HG03025 (cell line): ENCODE measurements around the gene RAB38.

ENCODE experiments used
- ATAC-seq: cut with Tn5 transposase; IDR thresholded peaks from one replicate; pipeline ENCODE4 v1.9.1; 2021; ENCODE audit warnings: mild to moderate bottlenecking, moderate library complexity; ENCODE audit not compliant: unreplicated experiment, low FRiP score

RAB38 gene

DNA sequence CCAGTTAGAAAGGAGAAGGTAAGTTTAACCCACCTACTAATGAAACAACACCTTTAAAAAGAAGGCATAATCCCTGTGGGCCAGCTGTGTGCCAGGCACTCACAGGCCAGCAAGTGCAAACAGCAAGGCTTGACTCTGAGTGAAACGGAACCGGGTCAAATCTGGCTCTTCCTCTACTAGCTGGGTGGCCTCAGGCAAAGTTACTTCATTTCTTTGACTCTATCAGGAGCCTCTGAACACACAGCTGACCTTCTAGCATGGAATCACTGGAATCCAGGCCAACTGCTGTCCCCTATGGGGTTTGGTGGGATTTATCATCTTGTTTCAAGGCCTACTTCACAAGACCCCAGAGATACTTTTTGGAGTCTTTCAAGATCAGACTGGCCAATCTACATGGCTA lies 3.3 kb downstream of the RAB38 start:
- ATAC-seq: no peak

DNA sequence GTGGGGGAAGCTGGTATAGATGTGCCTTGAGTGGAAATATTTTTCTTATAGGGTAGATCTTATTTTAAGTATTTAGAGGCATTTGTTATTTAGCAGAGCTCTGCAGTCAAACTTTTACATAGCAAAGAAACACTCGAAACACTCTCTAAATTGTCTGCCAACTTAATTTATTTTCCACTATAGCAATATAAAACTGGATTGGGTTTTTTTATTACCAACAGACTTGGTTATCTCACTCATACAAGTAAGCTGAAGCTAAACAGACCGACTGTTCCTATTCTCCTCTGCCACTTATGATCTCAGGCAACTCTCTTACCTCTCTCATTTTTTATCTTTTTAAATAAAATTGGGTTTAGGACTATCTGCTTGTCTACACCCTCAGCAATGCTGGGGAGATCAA lies 4.6 kb downstream of the RAB38 start:
- ATAC-seq: no peak

- no peak for ATAC-seq
These were observed 5.4 kb downstream of the RAB38 start for GRCh38 chr11:88169881-88170280.

DNA sequence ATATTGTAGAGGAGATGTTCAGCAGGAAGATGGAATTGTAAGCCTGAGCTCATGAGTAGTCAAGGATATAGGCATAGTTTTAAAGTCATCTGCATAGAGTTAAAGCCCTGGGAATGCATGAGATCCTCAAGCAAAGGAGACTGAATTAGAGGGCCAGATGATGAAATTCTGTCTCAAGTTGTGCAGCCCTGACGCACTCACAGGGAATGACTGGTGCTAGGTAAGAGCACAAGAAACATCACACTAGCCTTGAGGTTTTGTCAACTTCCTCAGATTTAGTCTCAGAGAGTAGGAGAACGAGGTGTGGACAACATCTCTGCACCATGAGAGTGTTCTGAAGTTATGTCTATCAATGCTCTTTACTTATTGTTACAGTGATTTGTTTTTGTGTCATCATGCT lies 5.8 kb downstream of the RAB38 start:
- ATAC-seq: no peak

DNA sequence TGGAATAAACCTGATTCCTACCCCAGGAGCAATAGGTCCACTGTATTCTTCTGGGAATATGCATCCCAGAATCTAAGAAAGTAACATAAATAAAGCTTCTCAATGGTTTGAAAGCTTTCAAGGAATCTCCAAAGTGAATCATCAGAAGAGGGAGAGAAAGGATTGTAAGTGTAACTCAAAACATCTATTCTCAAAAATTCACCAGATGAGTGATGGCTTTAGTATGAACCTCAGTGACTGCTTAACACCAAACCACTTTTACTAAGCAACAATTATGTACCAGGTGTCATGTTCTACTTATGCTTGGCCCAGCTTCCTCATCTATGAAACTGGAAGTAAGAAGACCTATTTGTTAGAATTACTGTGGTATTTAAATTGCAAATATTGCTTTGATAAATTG lies 7.4 kb downstream of the RAB38 start:
- ATAC-seq: no peak

DNA sequence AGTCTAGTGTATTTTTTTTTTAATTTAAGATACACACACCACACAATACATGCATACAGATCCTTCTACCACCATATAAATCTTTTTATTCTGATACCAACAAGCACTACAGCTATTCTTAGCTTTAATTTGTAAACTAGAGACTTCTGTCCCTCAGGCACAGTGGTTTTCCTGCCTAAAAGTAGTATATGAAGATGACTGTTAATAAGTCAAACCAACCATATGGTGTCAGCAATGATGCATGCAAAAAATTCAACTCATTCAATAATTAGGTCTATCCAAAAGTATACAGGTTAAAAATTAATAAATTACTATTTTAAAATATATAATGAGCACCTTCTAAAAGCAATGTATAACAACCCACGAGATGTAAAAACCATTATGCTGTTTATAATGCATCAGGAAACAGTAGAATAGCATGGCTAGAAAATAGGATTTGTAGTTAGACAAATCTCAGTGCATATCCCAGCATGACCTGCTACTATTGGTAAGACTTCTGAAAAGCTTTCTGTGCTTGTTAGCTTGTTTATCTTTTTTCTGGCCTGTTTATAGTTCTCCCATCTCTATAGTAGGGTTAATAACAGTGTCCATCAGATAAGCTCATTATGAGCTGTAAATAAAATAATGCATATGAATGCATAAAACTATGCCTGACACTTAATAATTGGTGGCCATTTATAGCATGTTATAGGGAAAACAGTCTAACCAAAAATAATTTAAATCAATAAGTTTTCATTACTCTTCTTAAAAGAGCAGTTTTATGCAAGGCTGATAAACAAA lies 10.2 kb downstream of the RAB38 start:
- no peak for ATAC-seq

DNA sequence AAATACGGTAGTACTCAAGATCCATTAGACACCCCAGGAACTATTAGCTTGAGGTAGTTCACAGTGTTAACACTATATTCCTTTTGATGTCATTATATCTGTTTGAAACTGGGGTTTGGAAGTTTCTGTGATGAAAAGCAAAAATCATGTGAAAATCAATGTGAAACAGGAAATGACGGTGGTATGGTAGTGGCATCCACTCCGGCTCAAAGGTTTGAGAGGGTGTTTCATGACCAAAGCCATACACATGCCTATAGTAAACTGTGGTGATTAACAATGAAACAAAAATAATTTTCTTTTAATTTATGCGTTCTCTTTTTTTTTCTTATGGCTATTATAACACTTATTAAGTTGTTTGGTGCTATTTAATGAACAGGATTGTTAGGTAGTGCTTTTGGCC lies 10.9 kb downstream of the RAB38 start:
- no peak for ATAC-seq

- ATAC-seq: no peak
These were observed 17.2 kb downstream of the RAB38 start for GRCh38 chr11:88158081-88158480.

DNA sequence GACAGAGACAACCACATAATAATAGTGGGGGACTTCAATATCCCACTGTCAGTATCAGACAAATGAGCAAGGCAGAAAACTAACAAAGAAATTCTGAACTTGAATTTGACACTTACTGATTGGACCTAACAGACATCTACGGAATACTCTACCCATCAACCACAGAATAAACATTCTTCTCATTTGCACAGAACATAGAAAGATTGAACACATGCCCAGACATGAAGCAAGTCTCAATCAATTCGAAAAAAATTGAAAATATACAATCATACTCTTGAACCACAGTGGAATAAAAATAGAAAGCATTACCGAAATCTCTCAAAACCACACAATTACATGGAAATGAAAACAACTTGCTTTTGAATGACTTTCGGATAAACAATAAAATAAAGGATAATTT lies 17.9 kb downstream of the RAB38 start:
- no peak for ATAC-seq

DNA sequence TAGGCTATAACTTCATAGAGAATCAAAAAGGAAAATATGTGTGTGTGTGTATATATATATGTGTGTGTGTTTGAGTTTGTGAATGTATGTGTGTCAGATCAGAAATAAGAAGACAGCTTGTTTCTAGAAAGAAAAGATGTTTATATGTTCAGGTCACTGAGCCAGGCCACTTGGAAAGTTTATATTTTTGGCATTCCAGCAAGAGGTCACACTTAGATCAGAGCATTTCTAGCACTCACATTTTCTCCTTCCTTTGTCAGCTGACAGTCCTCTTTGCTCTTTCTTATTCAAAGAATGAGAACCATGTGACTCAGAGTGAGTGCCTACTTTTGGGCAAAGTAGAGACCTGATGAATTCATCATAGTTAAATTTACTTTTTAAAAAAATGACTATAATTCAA lies 22.9 kb downstream of the RAB38 start:
- no peak for ATAC-seq

GRCh38 chr11:88151709-88152265 lies 23.5 kb downstream of the RAB38 start:
- no peak for ATAC-seq

GRCh38 chr11:88146106-88146505 lies 29.1 kb downstream of the RAB38 start:
- ATAC-seq: no peak

GRCh38 chr11:88139865-88140264 lies 35.4 kb downstream of the RAB38 start:
- ATAC-seq: no peak

DNA sequence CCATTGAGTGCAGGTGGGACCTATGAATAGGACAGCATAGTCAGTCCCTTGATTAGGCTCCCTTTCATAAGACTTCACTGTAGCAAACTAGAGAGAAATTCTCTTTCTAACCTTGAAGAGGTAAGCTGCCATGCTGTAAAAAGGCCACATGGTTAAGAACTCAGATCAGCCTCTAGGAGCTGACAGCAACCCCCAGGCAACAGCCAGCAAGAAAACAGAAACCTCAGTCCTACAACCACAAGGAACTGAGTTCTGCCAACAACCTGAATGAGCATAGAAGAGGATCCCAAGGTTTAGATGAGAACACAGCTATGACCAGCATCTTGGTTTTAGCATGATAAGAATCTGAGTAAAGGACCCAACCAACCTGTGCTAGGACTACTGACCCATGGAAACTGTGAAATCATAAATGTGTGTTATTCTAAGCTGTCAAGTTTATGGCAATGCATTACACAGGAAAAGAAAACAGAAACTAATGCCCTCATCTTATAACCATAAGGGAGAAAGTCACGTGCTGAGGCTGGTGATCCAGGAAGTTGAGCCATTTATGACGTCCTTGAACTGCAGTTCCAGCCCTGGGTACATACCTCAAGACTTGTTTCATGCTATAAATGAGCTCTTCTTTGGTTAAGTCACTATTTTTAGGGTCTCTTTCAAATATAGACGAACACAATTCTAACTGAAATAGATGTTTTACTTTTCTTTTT lies 43.3 kb downstream of the RAB38 start:
- ATAC-seq: no peak

DNA sequence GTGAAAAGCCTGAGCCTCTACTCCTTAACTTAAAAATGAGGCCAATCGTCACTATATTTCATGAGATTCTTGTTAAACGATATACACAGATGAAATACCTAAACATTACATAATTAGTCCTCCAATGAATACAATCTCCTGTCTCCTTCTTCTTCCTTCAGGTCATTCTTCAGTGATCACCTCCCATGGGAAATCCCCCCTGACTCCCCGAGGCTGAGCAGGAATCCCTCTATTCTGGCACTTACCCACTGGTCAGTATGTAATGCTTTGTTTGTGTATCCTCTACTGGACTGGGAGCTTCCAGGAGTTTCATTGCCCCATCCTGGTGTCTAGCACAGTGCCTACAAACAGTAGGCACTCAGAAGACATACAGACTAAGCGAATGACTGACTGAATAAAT lies 52.3 kb downstream of the RAB38 start:
- ATAC-seq: no peak

GRCh38 chr11:88119561-88119960 lies 55.7 kb downstream of the RAB38 start:
- ATAC-seq: no peak

DNA sequence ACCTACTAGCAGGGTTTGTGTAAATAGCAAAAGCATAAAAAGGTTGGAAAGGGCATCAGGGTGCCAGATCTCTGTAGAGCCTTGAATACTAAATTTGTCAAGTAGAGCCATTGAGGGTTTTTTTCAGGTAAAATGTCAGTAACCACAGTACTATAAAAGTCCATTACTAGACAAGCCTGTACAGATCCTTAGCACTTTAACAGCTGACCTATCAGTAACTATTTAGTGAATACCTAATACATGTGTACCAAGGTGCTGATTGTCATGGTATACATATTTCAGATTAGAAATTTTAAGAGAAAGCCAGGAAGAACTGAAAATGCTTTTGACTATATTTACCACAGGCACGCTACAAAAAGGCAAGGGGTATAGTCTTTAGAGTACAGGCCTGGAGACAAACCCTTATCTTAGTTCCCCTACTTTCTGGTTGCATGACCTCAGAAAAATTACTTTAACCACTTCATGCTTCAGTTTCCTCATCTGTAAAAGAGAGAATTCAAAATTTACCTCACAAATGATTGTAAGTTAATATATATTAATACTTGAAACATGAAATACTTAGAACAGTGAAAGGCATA lies 57.9 kb downstream of the RAB38 start:
- ATAC-seq: no peak

- ATAC-seq: no peak
These were observed 59.2 kb downstream of the RAB38 start for GRCh38 chr11:88115828-88116755.

GRCh38 chr11:88114486-88115045 lies 60.7 kb downstream of the RAB38 start:
- no peak for ATAC-seq

GRCh38 chr11:88106666-88107065 lies 68.6 kb downstream of the RAB38 start:
- ATAC-seq: no peak
